GM12801 (cell line): ENCODE results near the gene C1orf50.

Source experiments
- TF ChIP-seq, protein P1 (sequence below): IDR thresholded peaks from one replicate; pipeline ENCODE4 v1.5.1; 2011; ENCODE audit warnings: control low read depth; ENCODE audit not compliant: insufficient read length; ENCODE audit errors: extremely low read depth

C1orf50 gene

DNA sequence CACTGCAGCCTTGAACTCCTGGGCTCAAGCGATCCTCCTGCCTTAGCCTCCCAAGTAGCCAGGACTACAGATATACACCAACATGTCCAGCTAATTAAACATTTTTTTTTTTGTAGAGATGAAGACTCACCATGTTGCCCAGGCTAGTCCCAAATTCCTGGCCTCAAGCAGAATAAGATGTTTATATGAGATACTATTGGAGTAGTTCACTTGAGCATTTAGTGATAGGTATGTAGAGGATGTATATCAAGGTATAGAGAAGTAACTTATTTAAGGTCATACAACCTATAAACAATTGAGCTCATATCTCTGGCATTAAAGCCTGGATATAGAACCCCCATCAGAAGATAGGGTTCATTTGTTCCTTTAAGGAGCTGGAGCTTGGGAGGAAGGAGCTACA, 13.1 kb downstream of the C1orf50 start:
- TF ChIP-seq, protein P1, sequence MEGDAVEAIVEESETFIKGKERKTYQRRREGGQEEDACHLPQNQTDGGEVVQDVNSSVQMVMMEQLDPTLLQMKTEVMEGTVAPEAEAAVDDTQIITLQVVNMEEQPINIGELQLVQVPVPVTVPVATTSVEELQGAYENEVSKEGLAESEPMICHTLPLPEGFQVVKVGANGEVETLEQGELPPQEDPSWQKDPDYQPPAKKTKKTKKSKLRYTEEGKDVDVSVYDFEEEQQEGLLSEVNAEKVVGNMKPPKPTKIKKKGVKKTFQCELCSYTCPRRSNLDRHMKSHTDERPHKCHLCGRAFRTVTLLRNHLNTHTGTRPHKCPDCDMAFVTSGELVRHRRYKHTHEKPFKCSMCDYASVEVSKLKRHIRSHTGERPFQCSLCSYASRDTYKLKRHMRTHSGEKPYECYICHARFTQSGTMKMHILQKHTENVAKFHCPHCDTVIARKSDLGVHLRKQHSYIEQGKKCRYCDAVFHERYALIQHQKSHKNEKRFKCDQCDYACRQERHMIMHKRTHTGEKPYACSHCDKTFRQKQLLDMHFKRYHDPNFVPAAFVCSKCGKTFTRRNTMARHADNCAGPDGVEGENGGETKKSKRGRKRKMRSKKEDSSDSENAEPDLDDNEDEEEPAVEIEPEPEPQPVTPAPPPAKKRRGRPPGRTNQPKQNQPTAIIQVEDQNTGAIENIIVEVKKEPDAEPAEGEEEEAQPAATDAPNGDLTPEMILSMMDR, result no peak

DNA sequence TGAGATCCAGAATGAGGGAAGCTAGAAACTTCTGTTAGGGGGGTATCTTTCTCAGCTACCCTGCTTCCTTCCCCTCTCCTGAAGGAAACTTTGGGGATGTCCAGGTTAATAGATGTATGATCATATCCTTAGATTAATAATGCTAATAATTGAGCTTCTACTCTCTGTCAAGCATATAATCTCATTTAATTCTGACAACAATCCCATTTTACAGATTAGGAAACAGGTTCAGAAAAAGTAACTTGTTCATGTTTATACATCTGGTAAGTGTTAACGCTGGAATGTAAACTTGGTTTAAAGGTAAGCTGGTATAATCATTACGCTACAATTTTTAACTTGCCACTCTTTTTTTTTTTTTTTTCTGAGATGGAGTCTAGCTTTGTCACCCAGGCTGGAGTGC, 16.0 kb downstream of the C1orf50 start:
- TF ChIP-seq, protein P1, result no peak

DNA sequence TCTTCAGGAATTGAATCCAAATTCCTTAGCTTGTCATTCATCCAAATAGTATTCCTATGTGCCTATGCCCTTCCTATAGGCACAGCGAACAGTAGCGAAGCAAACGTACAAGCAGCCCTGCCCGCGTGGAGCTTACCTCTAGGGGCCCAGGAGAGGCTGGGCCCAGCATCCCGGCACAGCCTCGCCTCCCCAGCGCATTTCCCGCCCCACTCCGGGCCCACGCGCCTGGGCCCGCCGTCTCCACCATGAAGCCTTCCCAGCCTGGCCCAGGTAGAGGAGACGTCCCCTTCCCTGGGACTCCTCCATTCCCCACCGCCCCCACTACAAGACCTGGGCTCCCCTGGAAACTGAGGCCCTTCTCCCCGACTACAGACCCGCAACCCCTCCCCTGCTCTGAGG, 17.5 kb downstream of the C1orf50 start:
- TF ChIP-seq, protein P1, result no peak

DNA sequence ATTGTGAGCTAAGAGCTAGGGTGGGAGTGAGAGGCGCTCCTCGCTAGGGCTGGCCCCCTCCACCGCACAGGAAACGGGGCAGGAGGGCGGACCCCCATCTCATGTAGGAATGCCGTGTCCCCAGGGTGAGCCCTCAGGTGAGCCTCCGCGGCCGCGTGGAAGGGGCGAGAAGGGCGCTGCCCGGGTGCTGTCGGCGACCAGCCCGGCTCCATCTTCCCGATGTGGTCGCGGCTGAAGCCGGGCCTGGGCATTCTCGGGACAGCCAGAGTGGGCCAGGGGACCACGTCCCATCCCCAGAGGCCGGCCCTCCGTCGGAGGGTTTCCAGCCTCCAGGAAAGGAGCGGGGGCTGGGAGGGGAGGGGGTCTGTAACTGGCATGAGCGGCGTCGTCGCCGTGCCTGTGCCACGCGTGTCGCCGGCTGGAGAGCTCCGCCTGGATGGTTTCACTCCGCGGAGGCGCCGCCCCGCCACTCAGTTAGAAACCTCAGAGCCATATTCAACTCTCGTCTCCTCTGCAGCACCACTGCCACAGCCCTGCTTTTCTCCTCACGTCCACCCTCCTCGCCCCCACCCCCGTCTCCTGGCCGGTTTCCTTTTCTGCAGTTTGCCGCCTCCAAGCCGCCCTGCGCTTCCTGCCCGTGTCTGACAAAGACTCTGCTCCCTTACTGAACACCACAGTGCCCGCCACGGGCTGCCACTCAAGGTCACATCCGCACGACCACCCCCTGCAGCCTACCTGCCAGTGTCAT, 18.1 kb downstream of the C1orf50 start, which contains the start of gene TMEM269:
Gene TMEM269 (plus strand): TSS at position 46 of the 748 bp plus-strand sequence. CDS start 4,903 bp downstream, outside the sequence.
- TF ChIP-seq, protein P1, result no peak

DNA sequence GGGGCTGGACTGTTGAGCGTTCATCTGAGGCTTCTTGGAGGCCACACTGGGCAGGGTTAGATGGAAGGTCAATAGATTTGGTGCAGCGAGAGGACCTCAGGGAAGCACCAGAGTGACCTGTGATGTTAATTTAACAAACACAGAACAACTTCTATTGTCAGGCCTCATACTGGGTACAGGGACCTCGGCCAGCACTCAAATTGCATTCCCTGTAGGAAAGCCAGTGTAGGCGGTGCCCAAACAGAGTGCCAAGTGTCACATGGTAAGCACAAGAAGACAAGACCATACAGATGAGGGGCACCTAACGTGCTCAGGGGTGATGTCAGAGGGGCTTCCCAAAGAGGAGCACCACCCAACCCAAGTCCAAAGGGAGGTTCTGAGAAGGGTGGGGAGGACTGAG, 19.0 kb downstream of the C1orf50 start:
- TF ChIP-seq, protein P1, result no peak

DNA sequence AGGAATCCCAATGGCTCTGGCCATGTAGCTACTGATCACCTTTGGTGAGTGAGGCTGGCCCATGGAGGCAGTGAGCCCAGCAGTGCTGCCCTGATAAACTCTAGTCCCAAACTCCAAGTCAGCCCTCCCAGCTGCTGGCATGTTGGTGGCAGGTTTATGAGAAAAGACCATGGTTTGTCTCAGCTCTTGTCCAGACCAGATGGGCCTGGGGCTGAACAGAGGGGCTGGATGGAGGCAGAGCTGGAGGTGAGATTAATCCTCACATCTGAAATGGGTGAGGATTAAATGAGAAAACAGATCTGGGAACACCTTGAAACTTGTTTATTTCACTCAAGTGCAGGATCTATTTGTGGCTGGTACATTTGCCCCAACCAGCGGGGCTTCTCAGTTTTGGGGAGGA, 21.0 kb downstream of the C1orf50 start:
- TF ChIP-seq, protein P1, result no peak

DNA sequence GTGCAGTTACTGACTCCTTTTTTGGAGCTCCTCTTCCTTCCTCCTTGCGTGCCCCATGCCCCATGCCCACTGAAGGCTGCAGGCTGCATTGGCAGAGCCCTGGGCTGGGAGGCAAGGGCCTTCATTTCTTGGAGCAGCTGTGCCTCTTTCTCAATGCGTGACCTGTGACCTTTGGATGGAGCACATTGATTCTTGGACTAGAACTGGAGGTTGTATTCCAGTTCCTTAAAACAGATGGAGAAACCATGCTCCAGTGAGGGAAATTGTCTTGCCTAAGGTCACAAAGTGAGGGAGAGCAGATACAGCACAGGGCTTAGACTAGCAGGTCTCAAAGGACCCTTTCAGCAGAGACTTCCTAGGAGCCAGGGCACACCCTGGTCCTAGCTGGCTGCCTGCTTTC, 26.8 kb downstream of the C1orf50 start:
- TF ChIP-seq, protein P1, result no peak
